CD4-positive, alpha-beta T cell treated with Interferon gamma for 1 hour (primary cell): Measurements from ENCODE around the gene SHISAL2A.
A peak's percentile ranks its signal among the peaks of the same experiment; 100 is the strongest.

Experiments
- DNase-seq: peaks from one replicate; pipeline ENCODE4 v3.0.0-alpha.2; 2020

The SHISAL2A gene

DNA sequence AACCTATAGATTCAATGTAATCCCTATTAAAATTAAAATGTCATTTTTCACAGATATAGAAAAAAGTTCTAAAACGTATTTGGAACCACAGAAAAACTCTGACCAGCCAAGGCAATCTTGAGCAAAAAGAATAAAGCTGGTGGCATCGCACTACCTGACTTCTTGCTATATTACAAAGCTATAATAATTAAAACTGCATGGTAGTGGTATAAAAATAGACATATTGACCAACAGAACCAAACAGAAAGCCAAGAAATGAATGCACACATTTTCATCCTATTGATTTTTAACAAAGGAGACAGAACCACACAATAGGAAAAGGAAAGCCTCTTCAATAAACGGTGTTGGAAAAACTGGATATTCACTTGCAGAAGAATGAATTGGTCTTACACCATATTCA, 9.2 kb upstream of the SHISAL2A start:
- no peak for DNase-seq

DNA sequence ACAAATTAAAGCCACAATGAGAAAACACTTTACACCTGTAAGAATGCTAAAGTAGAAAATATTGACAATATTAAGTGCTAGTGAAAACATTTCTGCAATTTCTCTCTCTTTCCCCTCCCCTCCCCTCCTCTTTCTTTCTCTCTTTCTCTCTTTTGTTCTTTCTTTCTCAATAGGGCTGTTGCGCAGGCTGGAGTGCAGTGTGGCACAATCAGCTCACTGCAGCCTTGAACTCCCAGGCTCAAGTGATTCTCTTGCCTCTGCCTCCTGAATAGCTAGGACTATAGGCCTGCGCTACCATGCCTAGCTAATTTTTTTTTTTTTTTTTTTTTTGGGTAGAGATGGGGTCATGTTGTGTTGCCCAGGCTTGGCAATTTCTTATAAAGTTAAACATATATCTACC, 5.9 kb upstream of the SHISAL2A start:
- no peak for DNase-seq

GRCh38 chr1:52628614-52629324, 4.2 kb upstream of the SHISAL2A start:
- no peak for DNase-seq

- DNase-seq = no peak
Observed at GRCh38 chr1:52629325-52629643, 3.7 kb upstream of the SHISAL2A start.

GRCh38 chr1:52629667-52630066, 3.3 kb upstream of the SHISAL2A start:
- DNase-seq = no peak

DNA sequence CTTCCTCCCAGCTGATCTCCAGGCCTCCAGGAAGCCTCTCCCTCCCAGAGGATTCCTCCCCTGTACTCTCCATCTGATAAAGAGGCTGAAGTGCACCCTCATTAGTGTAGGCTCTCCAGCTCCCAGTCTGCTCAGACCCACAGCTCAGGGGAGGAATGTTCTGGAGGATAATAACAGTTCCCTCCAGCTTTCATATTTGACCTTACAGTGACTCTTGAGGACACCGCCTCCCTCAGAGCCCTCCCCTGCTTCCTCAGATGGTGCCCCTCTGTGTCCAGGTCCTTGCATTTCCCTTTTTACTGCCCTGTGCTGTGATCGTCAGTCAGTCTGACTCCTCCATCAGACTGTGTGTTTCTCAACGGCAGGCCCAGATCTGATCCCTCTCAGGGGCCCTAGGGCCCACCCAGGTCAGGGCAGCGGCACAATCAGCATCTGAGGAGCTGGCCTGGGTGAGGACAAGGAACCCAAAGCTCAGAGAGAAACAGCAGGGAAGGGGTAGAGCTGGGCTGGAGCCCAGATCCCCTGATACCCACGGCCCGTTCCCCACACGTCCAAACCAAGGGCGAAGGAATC, 1.1 kb upstream of the SHISAL2A start:
- DNase-seq = no peak

DNA sequence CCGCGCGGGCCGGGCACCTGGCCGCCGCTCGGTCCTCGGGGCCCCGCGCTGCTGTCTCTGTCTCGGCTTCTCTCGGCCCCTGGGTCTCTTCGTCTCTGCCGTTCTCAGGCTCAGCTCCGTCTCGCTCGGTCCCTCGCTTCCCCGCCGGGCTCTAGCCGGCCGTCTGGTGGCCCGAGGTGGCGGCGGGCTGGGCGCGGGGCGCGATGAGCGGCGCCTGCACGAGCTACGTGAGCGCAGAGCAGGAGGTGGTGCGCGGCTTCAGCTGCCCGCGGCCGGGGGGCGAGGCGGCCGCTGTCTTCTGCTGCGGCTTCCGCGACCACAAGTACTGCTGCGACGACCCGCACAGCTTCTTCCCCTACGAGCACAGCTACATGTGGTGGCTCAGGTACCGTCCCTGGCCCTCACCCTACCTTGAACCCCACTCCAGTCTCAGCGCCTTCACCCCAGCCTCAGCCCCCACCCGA, 355 bp downstream of the SHISAL2A start:
- DNase-seq = peak; percentile 34

DNA sequence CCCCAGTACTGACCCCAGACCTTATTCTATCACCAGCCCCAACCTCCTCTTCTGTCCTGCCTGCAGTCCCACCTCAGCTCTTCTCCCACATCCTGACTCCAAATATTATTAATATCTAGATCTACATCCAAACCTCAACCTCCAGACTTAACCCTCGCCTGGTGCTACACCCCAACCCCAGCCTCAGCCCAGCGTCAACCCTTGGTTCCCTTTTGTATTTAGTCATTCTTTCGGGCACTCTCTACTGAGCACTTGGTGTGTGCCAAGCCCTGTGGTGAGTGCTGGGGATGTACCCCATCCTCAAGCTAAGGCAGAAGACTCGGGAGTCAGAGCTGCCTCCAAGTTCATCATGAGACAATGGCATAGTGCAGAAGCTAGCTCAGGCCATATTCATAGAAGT, 1.1 kb downstream of the SHISAL2A start:
- DNase-seq = no peak

DNA sequence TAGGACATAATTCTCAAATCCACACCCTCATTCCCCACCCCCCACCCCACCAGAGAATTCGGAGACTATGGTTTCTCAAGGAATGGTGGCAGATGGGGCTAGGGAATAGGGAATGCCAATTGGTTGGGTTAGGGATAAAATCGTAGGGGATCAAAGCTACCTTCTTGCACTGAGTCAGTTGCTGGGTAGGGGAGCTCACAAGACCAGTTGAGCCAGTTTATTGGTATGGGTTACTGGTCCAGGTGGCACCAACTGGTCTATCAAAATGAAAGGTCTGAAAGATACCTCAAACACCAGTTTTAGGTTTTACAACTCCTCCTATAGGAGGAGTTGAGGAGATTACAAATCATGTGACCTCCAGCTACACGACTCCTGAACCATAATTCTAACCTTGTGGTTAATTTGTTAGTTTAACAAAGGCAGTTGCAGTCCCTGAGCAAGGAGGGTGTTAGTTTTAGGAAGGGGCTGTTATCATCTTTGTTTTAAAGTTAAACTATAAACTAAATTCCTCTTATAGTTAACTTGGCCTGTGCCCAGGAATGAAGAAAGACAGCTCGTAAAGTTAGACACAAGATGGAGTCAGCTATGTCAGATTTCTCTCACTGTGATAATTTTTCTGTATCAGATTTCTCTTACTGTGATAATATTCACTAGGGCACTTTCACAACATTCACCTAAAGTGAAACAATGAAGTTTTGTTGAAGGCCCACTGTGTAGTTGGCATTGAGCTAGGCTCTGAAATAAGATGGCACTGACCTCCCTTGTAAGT, 2.5 kb downstream of the SHISAL2A start:
- no peak for DNase-seq

- DNase-seq = peak; percentile 88
Observed at GRCh38 chr1:52636721-52637695, 4.0 kb downstream of the SHISAL2A start.

GRCh38 chr1:52637946-52638345, 5.0 kb downstream of the SHISAL2A start:
- no peak for DNase-seq

DNA sequence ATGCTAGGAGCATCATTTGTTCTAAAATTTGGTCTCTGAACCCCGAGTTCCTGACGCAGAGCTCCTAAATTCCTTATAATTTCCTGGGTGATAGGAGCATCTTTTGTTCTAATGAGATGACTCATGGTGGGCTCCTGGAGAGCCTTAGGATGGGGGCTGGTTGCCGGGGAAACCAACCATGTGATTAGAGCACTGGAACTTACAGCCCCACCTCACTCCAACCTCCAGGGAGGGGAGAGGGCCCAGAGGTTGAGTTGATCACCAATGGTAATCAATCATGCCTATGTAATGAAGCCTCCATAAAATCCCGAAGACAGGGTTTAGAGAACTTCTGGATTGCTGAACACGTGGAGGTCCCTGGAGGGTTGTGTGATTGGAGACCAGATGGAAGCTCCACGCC, 7.7 kb downstream of the SHISAL2A start:
- DNase-seq = no peak

DNA sequence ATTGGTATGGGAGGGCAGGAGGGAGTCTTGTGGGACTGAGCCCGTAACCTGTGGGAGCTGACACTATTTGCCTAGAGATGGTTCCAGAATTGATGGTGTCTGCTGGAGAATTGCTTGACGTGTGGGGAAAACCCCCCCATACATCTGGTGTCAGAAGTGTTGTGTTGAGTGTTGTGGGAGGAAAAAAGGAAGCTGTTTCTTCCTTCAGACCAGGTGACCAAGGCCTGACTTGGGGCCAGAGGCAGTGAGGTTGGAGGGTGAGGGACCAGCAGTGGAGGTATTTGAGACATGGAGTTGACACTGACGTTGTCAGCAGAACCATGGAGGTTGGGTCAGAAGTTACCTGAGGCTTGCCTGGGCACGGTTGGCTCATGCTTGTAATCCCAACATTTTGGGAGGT, 8.3 kb downstream of the SHISAL2A start:
- DNase-seq = peak; percentile 59

GRCh38 chr1:52645261-52645660, 12.3 kb downstream of the SHISAL2A start:
- DNase-seq = no peak

DNA sequence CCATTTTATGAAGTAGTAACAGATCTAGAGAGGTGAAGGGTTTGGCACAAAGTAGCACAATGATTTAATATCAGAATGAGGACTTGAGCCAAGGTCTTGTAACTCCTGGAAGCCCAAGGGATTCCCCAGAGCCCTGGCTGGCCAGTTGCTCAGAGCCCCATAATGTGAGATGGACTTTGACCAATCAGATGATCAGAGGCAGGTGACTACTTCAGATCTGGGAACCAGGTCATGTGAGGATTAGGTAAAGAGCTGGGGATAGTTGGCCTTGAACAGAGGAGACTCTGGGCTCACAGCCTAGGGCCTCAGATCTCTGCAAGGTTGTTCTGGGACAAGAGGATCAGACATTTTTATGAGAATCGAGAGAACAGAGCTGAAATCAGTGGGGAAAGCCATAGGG, 18.9 kb downstream of the SHISAL2A start:
- no peak for DNase-seq

GRCh38 chr1:52653207-52653849, 20.4 kb downstream of the SHISAL2A start:
- no peak for DNase-seq

DNA sequence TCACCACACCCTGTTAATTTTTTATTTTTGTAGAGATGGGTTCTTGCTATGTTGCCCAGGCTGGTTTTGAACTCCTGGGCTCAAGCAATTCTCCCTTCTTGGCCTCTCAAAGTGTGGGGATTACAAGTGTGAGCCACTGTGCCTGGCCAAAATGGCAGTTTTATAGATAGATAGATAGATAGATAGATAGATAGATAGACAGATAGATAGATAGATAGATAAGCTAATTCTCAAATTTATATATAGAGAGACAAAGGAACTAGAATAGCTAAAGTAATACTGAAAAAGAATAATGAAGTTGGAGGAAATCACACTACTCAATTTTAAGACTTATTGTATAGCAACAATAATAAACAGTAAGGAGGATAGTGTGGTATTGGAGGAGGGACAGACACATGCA, 21.1 kb downstream of the SHISAL2A start:
- DNase-seq = no peak

DNA sequence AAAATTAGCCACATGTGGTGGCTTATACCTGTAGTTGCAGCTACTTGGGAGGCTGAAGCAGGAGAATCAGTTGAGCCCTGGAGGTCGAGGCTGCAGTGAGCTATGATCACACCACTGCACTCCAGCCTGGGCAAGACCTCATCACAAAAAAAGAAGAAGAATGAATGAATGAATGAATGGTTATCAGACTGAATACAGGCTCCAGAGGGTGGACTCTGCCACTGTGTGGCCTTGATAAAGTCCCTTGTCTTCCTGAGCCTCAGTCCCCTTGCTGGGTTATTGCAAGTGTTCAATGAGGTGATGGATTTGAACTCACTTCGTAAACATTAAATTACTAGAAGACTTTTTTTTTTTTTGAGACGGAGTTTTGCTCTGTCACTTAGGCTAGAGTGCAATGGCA, 24.7 kb downstream of the SHISAL2A start:
- DNase-seq = no peak

GRCh38 chr1:52658795-52659194, 25.8 kb downstream of the SHISAL2A start:
- DNase-seq = no peak

DNA sequence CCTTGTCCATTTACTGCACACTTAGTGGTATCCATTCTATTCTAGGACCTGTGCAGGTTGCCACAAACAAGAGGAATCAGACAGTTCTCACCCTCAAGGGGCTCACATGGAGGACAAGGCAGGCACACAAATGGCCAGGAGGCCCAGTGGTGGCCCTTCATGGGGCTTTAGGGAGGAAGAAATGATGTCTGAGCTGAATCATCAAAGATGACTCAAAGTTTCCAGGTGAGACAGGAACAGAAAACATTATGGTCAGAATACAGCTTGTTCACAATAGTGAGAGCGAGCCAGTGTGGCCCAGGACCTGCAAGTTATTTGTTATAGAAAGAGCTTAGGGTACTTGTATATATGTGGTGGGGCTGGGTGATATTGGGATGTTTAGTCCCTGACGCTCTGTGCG, 26.4 kb downstream of the SHISAL2A start:
- DNase-seq = no peak

DNA sequence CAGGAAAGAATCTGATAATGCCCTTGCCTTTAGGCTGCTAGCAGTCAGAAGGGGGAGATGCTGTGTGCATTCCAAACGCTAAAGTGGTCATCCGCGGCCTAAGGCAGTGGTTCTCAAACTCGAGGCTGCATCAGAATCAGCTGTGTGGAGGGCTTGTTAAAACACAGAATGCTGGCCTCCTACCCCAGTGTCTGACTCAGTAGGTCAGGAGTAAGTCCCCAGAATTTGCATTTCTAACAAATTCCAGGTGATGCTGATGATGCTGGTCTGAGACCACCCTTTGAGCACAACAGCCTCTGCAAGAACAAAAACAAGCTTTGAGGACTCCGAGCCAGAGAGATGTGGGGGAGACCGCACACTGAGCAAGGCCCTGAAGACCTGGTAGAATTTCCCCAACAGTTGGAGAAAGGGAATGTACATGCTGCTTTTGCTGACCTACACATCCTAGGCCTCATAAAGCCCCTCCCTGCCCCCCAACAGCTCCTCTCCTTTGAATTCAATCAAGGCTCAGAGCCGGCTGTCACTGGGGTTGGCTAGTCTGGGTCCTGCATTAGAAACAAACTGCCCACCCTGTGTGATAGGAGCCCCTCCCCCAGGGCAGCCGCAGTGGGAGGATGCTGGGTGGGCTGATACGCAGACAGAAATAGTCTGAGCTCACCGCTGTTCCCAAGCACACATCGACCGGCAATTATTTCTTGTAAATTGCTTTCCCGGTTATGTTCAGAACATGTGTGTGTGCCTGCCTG, 27.1 kb downstream of the SHISAL2A start:
- no peak for DNase-seq

GRCh38 chr1:52660807-52661206, 27.8 kb downstream of the SHISAL2A start:
- DNase-seq = no peak
